ENCODE data around the gene EXOC7.

Gene EXOC7

DNA sequence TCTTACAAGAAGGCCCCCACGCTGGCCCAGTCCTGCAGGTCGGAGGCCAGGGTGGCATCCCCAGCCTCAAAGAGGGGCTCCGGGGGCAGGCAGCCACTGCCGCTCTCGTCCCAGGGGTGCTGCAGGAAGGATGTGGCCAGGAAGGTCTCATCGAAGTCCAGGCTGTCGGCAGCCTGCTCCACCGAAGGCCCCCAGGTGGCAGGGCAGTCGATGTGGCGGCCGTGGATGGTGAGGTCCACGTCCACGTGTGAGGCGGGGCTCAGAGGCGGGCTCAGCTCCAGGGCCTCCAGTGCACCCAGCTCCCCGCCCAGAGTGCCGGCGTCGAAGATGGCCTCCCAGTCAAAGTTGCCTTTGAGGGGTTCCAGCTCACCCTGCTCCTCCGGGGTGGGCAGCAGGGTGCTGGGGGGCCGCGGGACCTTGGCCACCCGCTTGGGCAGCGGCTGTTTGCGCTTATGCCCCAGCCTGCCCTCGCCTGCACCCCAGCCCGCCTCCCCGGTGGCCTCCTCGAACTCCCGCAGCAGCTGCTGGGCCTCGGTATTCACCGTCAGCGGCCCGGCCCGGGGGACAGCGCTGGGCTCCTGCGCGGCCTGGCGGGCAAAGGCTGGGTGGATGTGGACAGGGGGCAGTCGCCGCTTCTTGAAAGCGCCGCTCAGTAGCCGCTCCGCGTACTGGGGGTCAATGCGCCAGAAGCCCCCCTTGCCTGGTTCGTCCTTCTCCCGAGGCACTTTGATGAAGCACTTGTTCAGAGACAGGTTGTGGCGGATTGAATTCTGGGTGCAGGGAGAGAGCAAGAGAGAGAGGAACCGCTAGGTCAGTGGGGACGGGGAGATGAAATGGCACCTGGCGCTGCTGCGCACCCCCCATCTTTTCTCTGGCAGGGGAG is 34.0 kb upstream of the EXOC7 start:
- H3K4me3 ChIP-seq (ENCODE audit: control insufficient read depth in 1 of 7, extremely low read depth in 1 of 7, insufficient read depth in 4 of 7, low read depth in 2 of 7, low read length in 6 of 7): no peak overlapping the region
- H3K36me3 ChIP-seq (ENCODE audit: control insufficient read depth in 4 of 4, insufficient read depth in 4 of 4, low read length in 3 of 4): no peaks in the 10 kb centered on the region
- POLR2A ChIA-PET: no interaction called here
- H3K27ac ChIP-seq (ENCODE audit: insufficient read depth in 1 of 2, low read depth in 1 of 2, low read length in 2 of 2, poor library complexity in 1 of 2, severe bottlenecking in 2 of 2): no peak overlapping the region
- CTCF ChIA-PET: interaction anchor here (0.6 to 1.6 kb wide), 4 partner anchors 10 to 142 kb away, joined by 3 to 4 read pairs (median 4); no protein-coding TSS in a partner anchor
- peaks cover 2 to 29% (median 24%) of the 10 kb centered on the region in 4 experiments for H3K4me1 ChIP-seq (ENCODE audit: control extremely low read depth in 1 of 4, control insufficient read depth in 4 of 4, insufficient read depth in 4 of 4, low read length in 3 of 4)
- no peak for DNase-seq
- H3K9me3 ChIP-seq (ENCODE audit: control extremely low read depth in 1 of 5, control insufficient read depth in 4 of 5, insufficient read depth in 2 of 5, low read depth in 1 of 5, low read length in 4 of 5): no peaks in the 10 kb centered on the region
- H3K27me3 ChIP-seq (replicated peaks in 2 of 5; ENCODE audit: control insufficient read depth in 4 of 5, insufficient read depth in 5 of 5, low read length in 4 of 5): peaks cover 0 to 33% (median 18%) of the 10 kb centered on the region in 5 experiments
- WGBS (ENCODE audit: insufficient coverage): 87% methylated on average over 51 of the region's 54 CpGs

GRCh38 chr17:76137001-76137350 is 33.4 kb upstream of the EXOC7 start:
- CTCF ChIA-PET: interaction anchor here (0.6 to 1.6 kb wide), 3 partner anchors 9 to 143 kb away, joined by 3 to 4 read pairs (median 3); no protein-coding TSS in a partner anchor

GRCh38 chr17:76136276-76137000 is 32.9 kb upstream of the EXOC7 start:
- no peak for DNase-seq
- POLR2A ChIA-PET: no interaction called here
- peaks cover 0 to 19% (median 14%) of the 10 kb centered on the region in 4 experiments for H3K4me1 ChIP-seq (ENCODE audit: control extremely low read depth in 1 of 4, control insufficient read depth in 4 of 4, insufficient read depth in 4 of 4, low read length in 3 of 4)
- WGBS (ENCODE audit: insufficient coverage): 98% methylated on average over 11 of the region's 16 CpGs
- H3K27ac ChIP-seq (ENCODE audit: insufficient read depth in 1 of 2, low read depth in 1 of 2, low read length in 2 of 2, poor library complexity in 1 of 2, severe bottlenecking in 2 of 2): no peak overlapping the region
- CTCF ChIA-PET: interaction anchor here (1.3 to 1.6 kb wide), 2 partner anchors 9 to 11 kb away, joined by 3 to 4 read pairs; no protein-coding TSS in a partner anchor
- peaks cover 0 to 30% (median 16%) of the 10 kb centered on the region in 5 experiments for H3K27me3 ChIP-seq (replicated peaks in 2 of 5; ENCODE audit: control insufficient read depth in 4 of 5, insufficient read depth in 5 of 5, low read length in 4 of 5)
- no peaks in the 10 kb centered on the region for H3K36me3 ChIP-seq (ENCODE audit: control insufficient read depth in 4 of 4, insufficient read depth in 4 of 4, low read length in 3 of 4)
- H3K4me3 ChIP-seq (ENCODE audit: control insufficient read depth in 1 of 7, extremely low read depth in 1 of 7, insufficient read depth in 4 of 7, low read depth in 2 of 7, low read length in 6 of 7): no peak overlapping the region
- H3K9me3 ChIP-seq (ENCODE audit: control extremely low read depth in 1 of 5, control insufficient read depth in 4 of 5, insufficient read depth in 2 of 5, low read depth in 1 of 5, low read length in 4 of 5): no peaks in the 10 kb centered on the region

More at GRCh38 chr17:76137001-76137350, 33.4 kb upstream of the EXOC7 start:
- H3K27me3 ChIP-seq (replicated peaks in 2 of 5; ENCODE audit: control insufficient read depth in 4 of 5, insufficient read depth in 5 of 5, low read length in 4 of 5): peaks cover 0 to 33% (median 18%) of the 10 kb centered on the region in 5 experiments
- 93% methylated on average over 7 of the region's 7 CpGs for WGBS (ENCODE audit: insufficient coverage)
- peaks cover 2 to 25% (median 19%) of the 10 kb centered on the region in 4 experiments for H3K4me1 ChIP-seq (ENCODE audit: control extremely low read depth in 1 of 4, control insufficient read depth in 4 of 4, insufficient read depth in 4 of 4, low read length in 3 of 4)
- H3K9me3 ChIP-seq (ENCODE audit: control extremely low read depth in 1 of 5, control insufficient read depth in 4 of 5, insufficient read depth in 2 of 5, low read depth in 1 of 5, low read length in 4 of 5): no peaks in the 10 kb centered on the region
- no peak overlapping the region for H3K4me3 ChIP-seq (ENCODE audit: control insufficient read depth in 1 of 7, extremely low read depth in 1 of 7, insufficient read depth in 4 of 7, low read depth in 2 of 7, low read length in 6 of 7)
- no peak for DNase-seq
- H3K27ac ChIP-seq (ENCODE audit: insufficient read depth in 1 of 2, low read depth in 1 of 2, low read length in 2 of 2, poor library complexity in 1 of 2, severe bottlenecking in 2 of 2): no peak overlapping the region
- H3K36me3 ChIP-seq (ENCODE audit: control insufficient read depth in 4 of 4, insufficient read depth in 4 of 4, low read length in 3 of 4): no peaks in the 10 kb centered on the region
- POLR2A ChIA-PET: no interaction called here

DNA sequence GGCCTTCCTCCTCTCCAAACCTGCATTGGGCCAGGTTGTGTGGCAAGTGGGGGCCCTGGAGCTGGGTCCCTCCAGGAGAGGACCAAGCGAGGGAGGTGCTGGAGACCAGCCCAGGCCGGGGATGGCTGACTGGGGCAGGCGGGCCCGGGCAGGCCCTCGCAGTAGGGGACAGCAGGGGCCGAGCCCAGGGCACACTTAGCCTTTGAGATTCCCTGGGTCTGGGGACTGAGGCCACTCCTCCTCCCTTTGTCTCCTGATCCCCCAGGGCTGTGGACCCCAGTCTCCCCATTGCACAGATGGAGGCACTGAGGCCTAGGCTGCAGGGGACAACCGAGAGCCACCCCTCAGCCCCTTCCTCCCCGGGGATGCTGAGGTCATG is 32.2 kb upstream of the EXOC7 start:
- no peak for DNase-seq
- ChIA-PET POLR2A (no interaction called here), CTCF (no interaction called here)
- 87% methylated on average over 7 of the region's 8 CpGs for WGBS (ENCODE audit: insufficient coverage)
- Histone ChIP-seq H3K27me3 (replicated peaks in 2 of 5; ENCODE audit: control insufficient read depth in 4 of 5, insufficient read depth in 5 of 5, low read length in 4 of 5) (peaks cover 0 to 25% (median 14%) of the 10 kb centered on the region in 5 experiments), H3K9me3 (ENCODE audit: control extremely low read depth in 1 of 5, control insufficient read depth in 4 of 5, insufficient read depth in 2 of 5, low read depth in 1 of 5, low read length in 4 of 5) (no peaks in the 10 kb centered on the region), H3K4me1 (ENCODE audit: control extremely low read depth in 1 of 4, control insufficient read depth in 4 of 4, insufficient read depth in 4 of 4, low read length in 3 of 4) (peaks cover 0 to 15% (median 10%) of the 10 kb centered on the region in 4 experiments), H3K4me3 (ENCODE audit: control insufficient read depth in 1 of 7, extremely low read depth in 1 of 7, insufficient read depth in 4 of 7, low read depth in 2 of 7, low read length in 6 of 7) (no peak overlapping the region), H3K36me3 (ENCODE audit: control insufficient read depth in 4 of 4, insufficient read depth in 4 of 4, low read length in 3 of 4) (no peaks in the 10 kb centered on the region), H3K27ac (ENCODE audit: insufficient read depth in 1 of 2, low read depth in 1 of 2, low read length in 2 of 2, poor library complexity in 1 of 2, severe bottlenecking in 2 of 2) (no peak overlapping the region)

- no peak overlapping the region for H3K27ac ChIP-seq (ENCODE audit: insufficient read depth in 1 of 2, low read depth in 1 of 2, low read length in 2 of 2, poor library complexity in 1 of 2, severe bottlenecking in 2 of 2)
- H3K36me3 ChIP-seq (ENCODE audit: control insufficient read depth in 4 of 4, insufficient read depth in 4 of 4, low read length in 3 of 4): no peaks in the 10 kb centered on the region
- H3K9me3 ChIP-seq (ENCODE audit: control extremely low read depth in 1 of 5, control insufficient read depth in 4 of 5, insufficient read depth in 2 of 5, low read depth in 1 of 5, low read length in 4 of 5): no peaks in the 10 kb centered on the region
- ChIA-PET POLR2A (no interaction called here), CTCF (interaction anchor here (0.6 to 6.1 kb wide), 2 partner anchors 13 to 15 kb away, joined by 4 to 32 read pairs; no protein-coding TSS in a partner anchor)
- H3K4me1 ChIP-seq (ENCODE audit: control extremely low read depth in 1 of 4, control insufficient read depth in 4 of 4, insufficient read depth in 4 of 4, low read length in 3 of 4): peaks cover 0 to 15% (median 11%) of the 10 kb centered on the region in 4 experiments
- H3K4me3 ChIP-seq (ENCODE audit: control insufficient read depth in 1 of 7, extremely low read depth in 1 of 7, insufficient read depth in 4 of 7, low read depth in 2 of 7, low read length in 6 of 7): no peak overlapping the region
- whole genome bisulfite sequencing (ENCODE audit: insufficient coverage): 84% methylated on average over 18 of the region's 22 CpGs
- peaks cover 0 to 19% (median 10%) of the 10 kb centered on the region in 5 experiments for H3K27me3 ChIP-seq (replicated peaks in 2 of 5; ENCODE audit: control insufficient read depth in 4 of 5, insufficient read depth in 5 of 5, low read length in 4 of 5)
- DNase-seq: no peak
Observed at GRCh38 chr17:76134911-76135809, 31.6 kb upstream of the EXOC7 start.

DNA sequence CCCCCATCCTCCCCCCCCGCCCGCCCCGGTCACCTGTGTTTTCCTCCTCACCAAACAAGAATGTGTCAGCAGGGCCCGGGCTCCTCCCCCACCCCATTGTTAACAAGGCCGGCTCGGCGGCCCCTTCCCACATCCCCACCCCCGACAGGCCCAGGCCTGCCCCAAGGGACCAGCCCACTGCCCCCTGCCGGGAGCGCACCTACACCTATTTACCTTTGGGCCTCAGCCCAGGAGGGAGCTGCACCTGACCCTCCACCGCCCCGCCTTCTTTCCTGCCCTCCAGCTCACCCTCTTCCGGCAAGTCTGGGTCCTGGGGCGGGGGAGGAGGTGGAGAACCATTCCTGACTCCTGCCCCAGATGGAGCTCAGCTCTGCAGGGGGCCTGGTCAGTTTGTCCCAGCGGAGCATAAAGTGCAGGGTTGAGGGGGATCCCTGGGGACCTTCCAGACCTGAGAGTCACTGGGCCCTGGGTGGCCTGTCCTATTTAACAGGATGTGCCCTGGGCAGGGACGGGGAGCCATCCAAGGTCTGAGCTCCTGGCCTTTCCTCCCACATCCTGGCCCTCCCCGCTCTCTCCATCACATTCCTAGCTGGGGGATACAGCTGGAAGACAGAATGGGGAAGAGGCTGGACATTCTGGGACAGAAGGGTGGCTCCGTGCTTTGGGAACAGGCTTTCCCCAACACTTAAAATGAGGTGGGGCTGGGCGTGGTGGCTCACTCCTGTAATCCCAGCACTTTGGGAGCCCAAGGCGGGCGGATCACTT is 29.2 kb upstream of the EXOC7 start:
- POLR2A ChIA-PET: no interaction called here
- CTCF ChIA-PET: interaction anchor here (1.2 to 6.1 kb wide), 5 partner anchors 9 to 265 kb away, joined by 3 to 32 read pairs (median 4); no protein-coding TSS in a partner anchor
- Histone ChIP-seq H3K4me3 (ENCODE audit: control insufficient read depth in 1 of 7, extremely low read depth in 1 of 7, insufficient read depth in 4 of 7, low read depth in 2 of 7, low read length in 6 of 7) (no peak overlapping the region), H3K27ac (ENCODE audit: insufficient read depth in 1 of 2, low read depth in 1 of 2, low read length in 2 of 2, poor library complexity in 1 of 2, severe bottlenecking in 2 of 2) (no peak overlapping the region), H3K4me1 (ENCODE audit: control extremely low read depth in 1 of 4, control insufficient read depth in 4 of 4, insufficient read depth in 4 of 4, low read length in 3 of 4) (peaks cover 0 to 11% (median 10%) of the 10 kb centered on the region in 4 experiments), H3K36me3 (ENCODE audit: control insufficient read depth in 4 of 4, insufficient read depth in 4 of 4, low read length in 3 of 4) (no peaks in the 10 kb centered on the region), H3K9me3 (ENCODE audit: control extremely low read depth in 1 of 5, control insufficient read depth in 4 of 5, insufficient read depth in 2 of 5, low read depth in 1 of 5, low read length in 4 of 5) (no peaks in the 10 kb centered on the region), H3K27me3 (replicated peaks in 2 of 5; ENCODE audit: control insufficient read depth in 4 of 5, insufficient read depth in 5 of 5, low read length in 4 of 5) (no peaks in the 10 kb centered on the region)
- WGBS (ENCODE audit: insufficient coverage): 100% methylated on average over 7 of the region's 21 CpGs
- DNase-seq: no peak
